C4-2B (cell line): ENCODE data around the gene JAKMIP3.
"Not testable (repeated sequence)": the region's sequence is repeated elsewhere in the genome, so short reads cannot be mapped to it uniquely, and the experiment has no call there.

Experiments
- H3K27ac ChIP-seq: fragments of 450-650 bp; 2 replicates; pipeline ENCODE4 v1.5.1; 2017
- CTCF ChIP-seq: fragments of 450-650 bp; conservative IDR thresholded peaks from 2 replicates; pipeline ENCODE4 v1.5.1; 2017; ENCODE audit warnings: mild to moderate bottlenecking
- ZFX ChIP-seq: fragments of 450-650 bp; IDR thresholded peaks from 2 replicates; pipeline ENCODE4 v1.6.1; 2017

JAKMIP3 gene

GRCh38 chr10:132071667-132072066 is 5.9 kb downstream of the JAKMIP3 start:
- TF ChIP-seq ZFX = no peak
- TF ChIP-seq CTCF = no peak
- H3K27ac ChIP-seq = no peak overlapping the region

GRCh38 chr10:132075909-132076577 is 10.3 kb downstream of the JAKMIP3 start:
- no peak for TF ChIP-seq ZFX
- no peak for TF ChIP-seq CTCF
- no peak overlapping the region for H3K27ac ChIP-seq

GRCh38 chr10:132076578-132077081 is 10.9 kb downstream of the JAKMIP3 start:
- no peak overlapping the region for H3K27ac ChIP-seq
- TF ChIP-seq CTCF (no peak), ZFX (no peak)

GRCh38 chr10:132077091-132077490 is 11.3 kb downstream of the JAKMIP3 start:
- no peak for TF ChIP-seq CTCF
- no peak for TF ChIP-seq ZFX
- H3K27ac ChIP-seq = no peak overlapping the region

- H3K27ac ChIP-seq = no peak overlapping the region; the same call in 1 of the 2 replicates
- TF ChIP-seq ZFX = no peak
- TF ChIP-seq CTCF = no peak
Observed at GRCh38 chr10:132078746-132079345, 13.1 kb downstream of the JAKMIP3 start.

GRCh38 chr10:132084384-132084783 is 18.6 kb downstream of the JAKMIP3 start:
- H3K27ac ChIP-seq = not testable (repeated sequence)

- not testable (repeated sequence) for H3K27ac ChIP-seq
Observed at GRCh38 chr10:132093236-132093635, 27.5 kb downstream of the JAKMIP3 start.

GRCh38 chr10:132094581-132095234 is 29.0 kb downstream of the JAKMIP3 start:
- peak overlapping the region; percentile 40 for H3K27ac ChIP-seq
- TF ChIP-seq ZFX (no peak), CTCF (no peak)
